GM23338 (cell line): ENCODE measurements around the gene PLEKHB1.

Experiments used
- CREB1 ChIP-seq: fragments of 250-450 bp; sonication (Bioruptor Pico); IDR thresholded peaks from 2 replicates; pipeline ENCODE4 v1.5.0; 2020; ENCODE audit warnings: low read depth, mild to moderate bottlenecking, moderate library complexity
- ETS1 ChIP-seq: IDR thresholded peaks from 2 replicates; pipeline ENCODE4 v1.6.1; 2016; ENCODE audit warnings: antibody characterized with exemption
- EZH2 ChIP-seq: fragments of 200-600 bp; sonication (generic); IDR thresholded peaks from one replicate; pipeline ENCODE4 v1.8.0; 2017; ENCODE audit warnings: antibody characterized with exemption, mild to moderate bottlenecking, low read depth; ENCODE audit not compliant: unreplicated experiment
- EZH2phosphoT487 ChIP-seq: fragments of 200-600 bp; sonication (generic); IDR thresholded peaks from one replicate; pipeline ENCODE4 v1.8.1; 2018; ENCODE audit warnings: antibody characterized with exemption; ENCODE audit not compliant: unreplicated experiment
- JUNB ChIP-seq: IDR thresholded peaks from one replicate; pipeline ENCODE4 v1.6.1; 2016; ENCODE audit warnings: antibody characterized with exemption; ENCODE audit not compliant: unreplicated experiment
- NANOG ChIP-seq: IDR thresholded peaks from 2 replicates; pipeline ENCODE4 v1.6.1; 2016; ENCODE audit warnings: antibody characterized with exemption, borderline replicate concordance
- POLR2AphosphoS5 ChIP-seq: IDR thresholded peaks from 2 replicates; pipeline ENCODE4 v1.6.1; 2016; ENCODE audit warnings: antibody characterized with exemption, low read depth
- STAT1 ChIP-seq: IDR thresholded peaks from one replicate; pipeline ENCODE4 v1.6.1; 2016; ENCODE audit warnings: antibody characterized with exemption; ENCODE audit not compliant: unreplicated experiment
- ZNF114 ChIP-seq: fragments of 250-450 bp; sonication (Bioruptor Pico); IDR thresholded peaks from 2 replicates; pipeline ENCODE4 v1.5.0; 2020; ENCODE audit warnings: mild to moderate bottlenecking, moderate library complexity
- ZNF331 ChIP-seq: fragments of 250-450 bp; sonication (Bioruptor Pico); IDR thresholded peaks from 2 replicates; pipeline ENCODE4 v1.5.0; 2020; ENCODE audit warnings: low read depth, mild to moderate bottlenecking, moderate library complexity
- TF ChIP-seq, protein P1 (sequence below), 2 experiments: fragments of 200-600 bp in 1 of 2; sonication (generic) in 1 of 2; conservative IDR thresholded peaks; 2 replicates each; pipeline versions ENCODE4 v1.5.1 to v1.6.1; 2016 to 2017; ENCODE audit warnings: antibody characterized with exemption in 2 of 2, low read depth in 2 of 2, mild to moderate bottlenecking in 2 of 2, moderate library complexity in 1 of 2
- TF ChIP-seq, protein P2 (sequence below): IDR thresholded peaks from one replicate; pipeline ENCODE4 v1.6.1; 2018; ENCODE audit warnings: antibody characterized with exemption; ENCODE audit not compliant: unreplicated experiment
- TF ChIP-seq, protein P3 (sequence below): fragments of 250-450 bp; sonication (Bioruptor Pico); IDR thresholded peaks from 2 replicates; pipeline ENCODE4 v1.5.0; 2020; ENCODE audit warnings: mild to moderate bottlenecking, moderate library complexity

- TF ChIP-seq, protein P1, sequence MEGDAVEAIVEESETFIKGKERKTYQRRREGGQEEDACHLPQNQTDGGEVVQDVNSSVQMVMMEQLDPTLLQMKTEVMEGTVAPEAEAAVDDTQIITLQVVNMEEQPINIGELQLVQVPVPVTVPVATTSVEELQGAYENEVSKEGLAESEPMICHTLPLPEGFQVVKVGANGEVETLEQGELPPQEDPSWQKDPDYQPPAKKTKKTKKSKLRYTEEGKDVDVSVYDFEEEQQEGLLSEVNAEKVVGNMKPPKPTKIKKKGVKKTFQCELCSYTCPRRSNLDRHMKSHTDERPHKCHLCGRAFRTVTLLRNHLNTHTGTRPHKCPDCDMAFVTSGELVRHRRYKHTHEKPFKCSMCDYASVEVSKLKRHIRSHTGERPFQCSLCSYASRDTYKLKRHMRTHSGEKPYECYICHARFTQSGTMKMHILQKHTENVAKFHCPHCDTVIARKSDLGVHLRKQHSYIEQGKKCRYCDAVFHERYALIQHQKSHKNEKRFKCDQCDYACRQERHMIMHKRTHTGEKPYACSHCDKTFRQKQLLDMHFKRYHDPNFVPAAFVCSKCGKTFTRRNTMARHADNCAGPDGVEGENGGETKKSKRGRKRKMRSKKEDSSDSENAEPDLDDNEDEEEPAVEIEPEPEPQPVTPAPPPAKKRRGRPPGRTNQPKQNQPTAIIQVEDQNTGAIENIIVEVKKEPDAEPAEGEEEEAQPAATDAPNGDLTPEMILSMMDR (conservative IDR thresholded peaks at IDR 0.05; ENCODE audit: low read depth in 2 of 2) = 0 out of 4 replicates have a peak, but pooled peaks of 1 of the 2 experiments have one; percentile 12
- TF ChIP-seq POLR2AphosphoS5 (peak; percentile 66), EZH2 (no peak), STAT1 (no peak), ETS1 (peak; percentile 100), EZH2phosphoT487 (no peak), CREB1 (CRISPR knock-in tag) (peak; percentile 87), ZNF114 (CRISPR knock-in tag) (no peak), JUNB (no peak), NANOG (no peak), ZNF331 (no peak)
- TF ChIP-seq, protein P2, sequence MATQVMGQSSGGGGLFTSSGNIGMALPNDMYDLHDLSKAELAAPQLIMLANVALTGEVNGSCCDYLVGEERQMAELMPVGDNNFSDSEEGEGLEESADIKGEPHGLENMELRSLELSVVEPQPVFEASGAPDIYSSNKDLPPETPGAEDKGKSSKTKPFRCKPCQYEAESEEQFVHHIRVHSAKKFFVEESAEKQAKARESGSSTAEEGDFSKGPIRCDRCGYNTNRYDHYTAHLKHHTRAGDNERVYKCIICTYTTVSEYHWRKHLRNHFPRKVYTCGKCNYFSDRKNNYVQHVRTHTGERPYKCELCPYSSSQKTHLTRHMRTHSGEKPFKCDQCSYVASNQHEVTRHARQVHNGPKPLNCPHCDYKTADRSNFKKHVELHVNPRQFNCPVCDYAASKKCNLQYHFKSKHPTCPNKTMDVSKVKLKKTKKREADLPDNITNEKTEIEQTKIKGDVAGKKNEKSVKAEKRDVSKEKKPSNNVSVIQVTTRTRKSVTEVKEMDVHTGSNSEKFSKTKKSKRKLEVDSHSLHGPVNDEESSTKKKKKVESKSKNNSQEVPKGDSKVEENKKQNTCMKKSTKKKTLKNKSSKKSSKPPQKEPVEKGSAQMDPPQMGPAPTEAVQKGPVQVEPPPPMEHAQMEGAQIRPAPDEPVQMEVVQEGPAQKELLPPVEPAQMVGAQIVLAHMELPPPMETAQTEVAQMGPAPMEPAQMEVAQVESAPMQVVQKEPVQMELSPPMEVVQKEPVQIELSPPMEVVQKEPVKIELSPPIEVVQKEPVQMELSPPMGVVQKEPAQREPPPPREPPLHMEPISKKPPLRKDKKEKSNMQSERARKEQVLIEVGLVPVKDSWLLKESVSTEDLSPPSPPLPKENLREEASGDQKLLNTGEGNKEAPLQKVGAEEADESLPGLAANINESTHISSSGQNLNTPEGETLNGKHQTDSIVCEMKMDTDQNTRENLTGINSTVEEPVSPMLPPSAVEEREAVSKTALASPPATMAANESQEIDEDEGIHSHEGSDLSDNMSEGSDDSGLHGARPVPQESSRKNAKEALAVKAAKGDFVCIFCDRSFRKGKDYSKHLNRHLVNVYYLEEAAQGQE = no peak
- TF ChIP-seq, protein P3, sequence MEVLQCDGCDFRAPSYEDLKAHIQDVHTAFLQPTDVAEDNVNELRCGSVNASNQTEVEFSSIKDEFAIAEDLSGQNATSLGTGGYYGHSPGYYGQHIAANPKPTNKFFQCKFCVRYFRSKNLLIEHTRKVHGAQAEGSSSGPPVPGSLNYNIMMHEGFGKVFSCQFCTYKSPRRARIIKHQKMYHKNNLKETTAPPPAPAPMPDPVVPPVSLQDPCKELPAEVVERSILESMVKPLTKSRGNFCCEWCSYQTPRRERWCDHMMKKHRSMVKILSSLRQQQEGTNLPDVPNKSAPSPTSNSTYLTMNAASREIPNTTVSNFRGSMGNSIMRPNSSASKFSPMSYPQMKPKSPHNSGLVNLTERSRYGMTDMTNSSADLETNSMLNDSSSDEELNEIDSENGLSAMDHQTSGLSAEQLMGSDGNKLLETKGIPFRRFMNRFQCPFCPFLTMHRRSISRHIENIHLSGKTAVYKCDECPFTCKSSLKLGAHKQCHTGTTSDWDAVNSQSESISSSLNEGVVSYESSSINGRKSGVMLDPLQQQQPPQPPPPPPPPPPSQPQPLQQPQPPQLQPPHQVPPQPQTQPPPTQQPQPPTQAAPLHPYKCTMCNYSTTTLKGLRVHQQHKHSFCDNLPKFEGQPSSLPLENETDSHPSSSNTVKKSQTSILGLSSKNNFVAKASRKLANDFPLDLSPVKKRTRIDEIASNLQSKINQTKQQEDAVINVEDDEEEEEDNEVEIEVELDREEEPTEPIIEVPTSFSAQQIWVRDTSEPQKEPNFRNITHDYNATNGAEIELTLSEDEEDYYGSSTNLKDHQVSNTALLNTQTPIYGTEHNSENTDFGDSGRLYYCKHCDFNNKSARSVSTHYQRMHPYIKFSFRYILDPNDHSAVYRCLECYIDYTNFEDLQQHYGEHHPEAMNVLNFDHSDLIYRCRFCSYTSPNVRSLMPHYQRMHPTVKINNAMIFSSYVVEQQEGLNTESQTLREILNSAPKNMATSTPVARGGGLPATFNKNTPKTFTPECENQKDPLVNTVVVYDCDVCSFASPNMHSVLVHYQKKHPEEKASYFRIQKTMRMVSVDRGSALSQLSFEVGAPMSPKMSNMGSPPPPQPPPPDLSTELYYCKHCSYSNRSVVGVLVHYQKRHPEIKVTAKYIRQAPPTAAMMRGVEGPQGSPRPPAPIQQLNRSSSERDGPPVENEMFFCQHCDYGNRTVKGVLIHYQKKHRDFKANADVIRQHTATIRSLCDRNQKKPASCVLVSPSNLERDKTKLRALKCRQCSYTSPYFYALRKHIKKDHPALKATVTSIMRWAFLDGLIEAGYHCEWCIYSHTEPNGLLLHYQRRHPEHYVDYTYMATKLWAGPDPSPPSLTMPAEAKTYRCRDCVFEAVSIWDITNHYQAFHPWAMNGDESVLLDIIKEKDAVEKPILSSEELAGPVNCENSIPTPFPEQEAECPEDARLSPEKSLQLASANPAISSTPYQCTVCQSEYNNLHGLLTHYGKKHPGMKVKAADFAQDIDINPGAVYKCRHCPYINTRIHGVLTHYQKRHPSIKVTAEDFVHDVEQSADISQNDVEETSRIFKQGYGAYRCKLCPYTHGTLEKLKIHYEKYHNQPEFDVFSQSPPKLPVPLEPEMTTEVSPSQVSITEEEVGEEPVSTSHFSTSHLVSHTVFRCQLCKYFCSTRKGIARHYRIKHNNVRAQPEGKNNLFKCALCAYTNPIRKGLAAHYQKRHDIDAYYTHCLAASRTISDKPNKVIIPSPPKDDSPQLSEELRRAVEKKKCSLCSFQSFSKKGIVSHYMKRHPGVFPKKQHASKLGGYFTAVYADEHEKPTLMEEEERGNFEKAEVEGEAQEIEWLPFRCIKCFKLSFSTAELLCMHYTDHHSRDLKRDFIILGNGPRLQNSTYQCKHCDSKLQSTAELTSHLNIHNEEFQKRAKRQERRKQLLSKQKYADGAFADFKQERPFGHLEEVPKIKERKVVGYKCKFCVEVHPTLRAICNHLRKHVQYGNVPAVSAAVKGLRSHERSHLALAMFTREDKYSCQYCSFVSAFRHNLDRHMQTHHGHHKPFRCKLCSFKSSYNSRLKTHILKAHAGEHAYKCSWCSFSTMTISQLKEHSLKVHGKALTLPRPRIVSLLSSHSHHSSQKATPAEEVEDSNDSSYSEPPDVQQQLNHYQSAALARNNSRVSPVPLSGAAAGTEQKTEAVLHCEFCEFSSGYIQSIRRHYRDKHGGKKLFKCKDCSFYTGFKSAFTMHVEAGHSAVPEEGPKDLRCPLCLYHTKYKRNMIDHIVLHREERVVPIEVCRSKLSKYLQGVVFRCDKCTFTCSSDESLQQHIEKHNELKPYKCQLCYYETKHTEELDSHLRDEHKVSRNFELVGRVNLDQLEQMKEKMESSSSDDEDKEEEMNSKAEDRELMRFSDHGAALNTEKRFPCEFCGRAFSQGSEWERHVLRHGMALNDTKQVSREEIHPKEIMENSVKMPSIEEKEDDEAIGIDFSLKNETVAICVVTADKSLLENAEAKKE (CRISPR knock-in tag) = no peak
These were observed 48.2 kb upstream of the PLEKHB1 start, which contains the start of gene FAM168A for GRCh38 chr11:73597956-73598718.
